NCI-H128 (cell line): ENCODE data around the gene HSD17B7.
"Not testable (repeated sequence)": the region's sequence is repeated elsewhere in the genome, so short reads cannot be mapped to it uniquely, and the experiment has no call there.

Experiments
- DNase-seq: peaks from one replicate; lab custom pipeline; 2025; ENCODE audit not compliant: unreplicated experiment; lab: John Stamatoyannopoulos, UW

The HSD17B7 gene, protein sequence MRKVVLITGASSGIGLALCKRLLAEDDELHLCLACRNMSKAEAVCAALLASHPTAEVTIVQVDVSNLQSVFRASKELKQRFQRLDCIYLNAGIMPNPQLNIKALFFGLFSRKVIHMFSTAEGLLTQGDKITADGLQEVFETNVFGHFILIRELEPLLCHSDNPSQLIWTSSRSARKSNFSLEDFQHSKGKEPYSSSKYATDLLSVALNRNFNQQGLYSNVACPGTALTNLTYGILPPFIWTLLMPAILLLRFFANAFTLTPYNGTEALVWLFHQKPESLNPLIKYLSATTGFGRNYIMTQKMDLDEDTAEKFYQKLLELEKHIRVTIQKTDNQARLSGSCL

DNA sequence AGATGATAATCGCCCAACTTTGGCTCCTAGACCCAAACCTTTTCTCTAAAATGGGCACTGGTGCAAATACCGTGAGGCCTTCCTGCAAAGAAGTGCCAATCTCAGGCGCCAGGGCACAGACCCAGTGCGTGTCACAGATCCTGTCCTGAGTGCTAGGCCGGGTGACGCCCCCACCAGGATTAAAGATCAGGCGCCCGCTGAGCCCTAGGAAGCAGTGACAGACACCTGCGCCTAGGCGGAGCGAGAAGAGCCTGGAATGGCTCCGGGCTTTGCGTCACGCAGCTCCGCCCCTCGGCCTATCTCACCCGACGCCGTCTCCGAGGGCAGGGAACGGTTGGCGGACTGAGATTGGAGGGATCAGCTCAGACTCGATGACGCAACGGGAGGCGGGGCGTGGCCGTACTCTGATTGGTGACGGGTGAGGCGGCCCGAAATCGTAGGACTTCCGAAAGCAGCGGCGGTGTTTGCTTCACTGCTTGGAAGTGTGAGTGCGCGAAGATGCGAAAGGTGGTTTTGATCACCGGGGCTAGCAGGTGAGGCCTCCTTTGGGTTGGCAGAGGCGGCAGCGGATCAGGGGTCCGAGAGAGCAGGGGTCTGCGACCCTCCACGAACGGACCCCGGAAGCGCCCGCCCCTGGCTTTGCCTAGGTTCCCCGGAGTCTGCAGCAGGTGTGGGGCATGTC lies at the start of gene HSD17B7:
TSS of gene HSD17B7 (plus strand) at position 400 of the 682 bp plus-strand sequence. CDS start at position 499, 99 bp downstream.
- peak; percentile 72 for DNase-seq

GRCh38 chr1:162740755-162741154 lies 49.7 kb upstream of the HSD17B7 start:
- no peak for DNase-seq

- DNase-seq, result no peak
Observed at GRCh38 chr1:162741574-162741973, 48.9 kb upstream of the HSD17B7 start.

GRCh38 chr1:162746264-162746942 lies 44.1 kb upstream of the HSD17B7 start:
- not testable (repeated sequence) for DNase-seq

DNA sequence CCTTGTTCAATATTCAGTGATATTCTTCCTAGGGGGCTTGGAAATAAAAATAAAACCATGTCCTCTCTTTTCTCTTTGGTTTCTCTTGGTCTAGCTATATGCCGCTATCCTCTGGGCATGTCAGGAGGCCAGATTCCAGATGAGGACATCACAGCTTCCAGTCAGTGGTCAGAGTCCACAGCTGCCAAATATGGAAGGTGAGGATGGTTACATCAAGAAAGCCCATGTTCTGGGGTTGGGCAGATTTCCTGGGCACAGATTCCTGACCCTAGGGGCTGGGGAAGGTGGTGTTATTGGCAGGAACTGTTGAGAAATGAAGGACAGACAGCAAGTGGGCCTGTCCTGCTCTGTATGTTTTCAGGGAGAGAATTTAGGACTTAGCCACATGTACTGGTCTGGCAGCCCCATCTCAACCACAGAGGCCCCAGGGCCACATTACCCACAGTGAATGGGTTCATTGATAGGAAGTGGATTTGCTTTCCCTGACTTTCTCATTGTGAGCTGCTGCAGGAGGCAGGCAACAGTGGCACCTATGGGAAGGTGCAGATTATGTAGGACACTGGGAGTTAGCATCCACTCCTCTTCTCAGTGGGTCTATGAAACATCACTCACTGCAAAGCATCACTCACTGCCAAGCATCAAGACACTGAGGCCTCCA lies 37.4 kb upstream of the HSD17B7 start:
- DNase-seq, result no peak

DNA sequence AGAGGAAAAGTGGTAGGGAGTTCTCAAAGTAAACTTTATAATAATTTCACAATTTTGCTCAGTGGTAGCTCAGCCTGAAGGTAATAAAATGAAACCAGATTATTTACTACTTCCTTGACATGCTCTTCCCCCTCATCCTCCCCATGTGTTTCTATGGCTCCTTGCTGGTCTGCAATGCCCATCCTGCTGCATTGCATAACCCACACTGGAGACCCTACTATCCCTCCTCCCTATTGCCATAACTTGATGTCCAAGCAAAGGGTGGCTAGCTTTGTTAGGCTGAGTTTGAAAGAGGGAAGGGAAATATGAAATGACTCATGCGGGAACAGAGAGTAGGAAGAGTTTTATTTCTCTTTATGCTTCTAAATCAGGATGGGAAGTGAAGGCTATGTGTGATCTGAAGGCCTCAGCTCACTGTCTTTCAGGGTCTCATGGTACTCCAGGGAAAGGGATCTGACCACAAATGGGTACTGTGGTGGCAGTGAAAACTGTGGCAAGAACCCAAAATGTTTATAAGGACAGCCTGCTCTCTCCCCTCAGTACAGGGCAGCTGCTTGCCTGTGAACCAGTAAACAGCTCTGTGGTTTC lies 36.4 kb upstream of the HSD17B7 start:
- DNase-seq, result no peak

GRCh38 chr1:162755306-162755705 lies 35.2 kb upstream of the HSD17B7 start:
- DNase-seq, result no peak

DNA sequence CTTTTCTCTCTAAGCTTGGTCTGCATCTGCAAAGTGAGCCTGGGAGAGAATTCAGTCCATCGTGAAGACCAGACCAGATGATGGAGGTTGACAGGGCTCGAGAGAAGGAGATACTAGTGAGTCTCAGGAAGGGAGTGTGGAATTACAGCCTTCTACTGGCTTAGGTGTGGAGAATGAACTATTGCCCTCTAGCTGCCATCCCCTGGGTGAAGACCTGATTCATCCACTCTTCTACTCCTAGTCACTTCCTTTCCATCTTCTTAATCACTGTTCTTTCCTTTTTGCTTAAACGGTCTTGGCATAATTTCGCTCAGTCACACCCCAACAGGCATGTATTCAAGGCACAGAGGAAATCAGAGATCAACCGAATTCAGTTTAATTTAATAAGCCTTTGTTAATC lies 34.0 kb upstream of the HSD17B7 start:
- no peak for DNase-seq

DNA sequence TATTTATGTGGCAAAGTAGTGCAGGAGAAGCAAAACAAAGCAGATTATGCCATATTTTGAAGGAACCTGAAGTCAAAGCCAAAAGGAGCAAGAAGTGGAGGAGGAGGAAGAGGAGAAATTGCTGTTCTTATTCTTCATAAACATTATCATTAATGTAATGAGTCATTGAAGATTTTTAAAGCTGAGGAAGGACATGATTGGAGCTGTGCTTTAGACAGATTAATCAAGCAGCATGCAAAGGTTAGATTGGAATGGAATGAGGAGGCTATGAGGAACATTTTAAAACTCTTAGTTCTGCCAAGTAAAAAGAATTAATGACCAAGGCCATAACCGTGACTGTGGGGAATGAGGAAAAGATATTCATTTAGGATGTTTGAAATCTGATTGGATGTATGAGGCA lies 33.0 kb upstream of the HSD17B7 start:
- DNase-seq, result no peak

GRCh38 chr1:162765788-162766187 lies 24.7 kb upstream of the HSD17B7 start:
- DNase-seq, result no peak

GRCh38 chr1:162772571-162773154 lies 17.8 kb upstream of the HSD17B7 start:
- DNase-seq, result no peak

DNA sequence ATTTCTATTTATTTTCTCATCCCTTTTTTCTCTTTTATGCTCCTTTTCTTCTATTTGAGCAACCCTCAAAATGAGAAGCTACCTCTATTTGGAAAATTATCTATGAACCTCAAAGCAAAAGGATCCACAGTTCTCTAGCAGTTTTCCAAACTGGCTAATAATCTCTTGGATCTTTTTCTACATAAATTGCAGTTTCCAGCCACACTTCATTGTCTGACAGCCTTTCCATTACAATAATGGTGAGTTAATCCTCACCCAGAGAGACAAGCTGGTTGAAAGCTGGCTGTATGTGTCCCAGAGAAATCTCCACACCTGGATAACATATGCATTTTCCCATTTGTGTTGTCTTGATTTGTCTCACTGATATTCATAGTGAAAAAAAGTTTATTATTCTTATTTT lies 16.5 kb upstream of the HSD17B7 start:
- DNase-seq, result no peak

GRCh38 chr1:162779043-162779442 lies 11.5 kb upstream of the HSD17B7 start:
- no peak for DNase-seq

- no peak for DNase-seq
Observed at GRCh38 chr1:162782671-162783070, 7.8 kb upstream of the HSD17B7 start.

- not testable (repeated sequence) for DNase-seq
Observed at GRCh38 chr1:162784926-162785325, 5.6 kb upstream of the HSD17B7 start.

DNA sequence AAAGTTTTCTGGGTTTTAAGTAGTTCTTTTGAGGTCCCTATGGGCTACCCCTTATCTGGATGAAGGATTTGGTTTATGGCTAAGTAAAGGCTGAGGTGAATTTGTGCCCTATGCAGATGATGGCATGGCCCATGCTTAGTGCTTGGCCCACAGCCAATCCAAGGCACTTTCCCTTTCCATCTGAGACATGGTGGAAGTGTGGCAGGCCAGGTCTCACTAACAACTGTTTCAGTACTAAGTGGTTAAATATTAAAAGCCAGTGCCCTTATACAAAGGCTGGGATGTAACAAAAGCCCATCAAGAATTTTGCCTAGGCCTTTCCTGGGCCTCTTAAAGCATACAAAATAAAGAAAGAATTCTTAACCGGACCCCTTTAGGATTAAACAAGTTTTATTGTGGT lies 1.7 kb upstream of the HSD17B7 start:
- DNase-seq, result peak; percentile 9

GRCh38 chr1:162790985-162791357 lies 469 bp downstream of the HSD17B7 start:
- not testable (repeated sequence) for DNase-seq

GRCh38 chr1:162794284-162794683 lies 3.8 kb downstream of the HSD17B7 start:
- not testable (repeated sequence) for DNase-seq

DNA sequence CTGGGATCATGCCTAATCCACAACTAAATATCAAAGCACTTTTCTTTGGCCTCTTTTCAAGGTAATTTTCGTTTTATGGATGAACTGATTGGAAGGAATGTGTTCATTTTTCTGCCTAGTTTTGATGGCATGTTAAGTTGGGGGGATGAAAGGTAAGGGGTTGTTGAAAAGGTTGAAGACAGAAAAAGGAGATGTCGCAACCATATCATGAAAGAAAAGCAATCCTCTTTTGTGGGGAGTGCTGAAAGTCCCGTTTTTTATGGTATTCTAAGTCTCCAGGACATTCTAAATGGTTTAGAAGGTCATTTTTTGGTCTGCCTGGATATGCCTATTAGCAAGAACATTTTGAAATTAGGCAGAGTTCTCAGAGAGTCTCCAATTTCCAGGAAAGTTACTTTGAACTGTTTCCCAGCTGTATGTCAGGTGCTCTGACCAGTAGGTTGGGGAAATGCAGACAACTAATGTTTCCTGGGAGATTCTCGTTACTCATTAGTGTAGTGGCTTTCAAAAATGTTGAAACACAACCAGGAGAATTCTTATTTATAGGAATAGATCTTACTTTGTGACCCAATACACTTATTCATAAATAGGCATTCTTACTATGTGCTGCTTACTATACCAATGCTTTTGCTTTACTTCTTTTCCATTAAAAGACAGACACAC lies 6.2 kb downstream of the HSD17B7 start:
- not testable (repeated sequence) for DNase-seq
